Right lobe of liver (tissue), 6 donors: ENCODE data around the gene TSC22D3. TPM values are rescaled to one million over a fixed set of nuclear protein-coding genes. Genes with fewer than 3 reads are reported as not detected.

Source experiments
- ATAC-seq, 4 donors: fragments of 200-7000 bp; cut with Tn5 transposase; one replicate each; pipeline ENCODE4 v1.9.1; 2020; ENCODE audit warnings: mild to moderate bottlenecking in 4 of 4, moderate library complexity in 4 of 4
- DNase-seq, 3 donors: peaks; one replicate each; pipeline ENCODE4 v3.0.0-alpha.2; 2020
- H3K27ac ChIP-seq, 3 donors: fragments of 200-600 bp; one replicate each; pipeline ENCODE4 v1.8.0; 2022
- H3K27me3 ChIP-seq, 2 donors: fragments of 200-600 bp; one replicate each; pipeline ENCODE4 v1.8.0; 2022
- H3K36me3 ChIP-seq, 4 donors: fragments of 200-600 bp; sonication (generic) in 1 of 4; one replicate each; pipeline versions ENCODE4 v1.5.1 to v1.8.0; 2017 to 2022; ENCODE audit warnings: control low read depth in 1 of 4
- H3K4me1 ChIP-seq, 4 donors: fragments of 200-600 bp; sonication (generic) in 1 of 4; one replicate each; pipeline versions ENCODE4 v1.5.1 to v1.8.0; 2017 to 2022; ENCODE audit warnings: control low read depth in 1 of 4
- H3K4me3 ChIP-seq, 3 donors: fragments of 200-600 bp; one replicate each; pipeline ENCODE4 v1.8.0; 2022
- H3K9me3 ChIP-seq, 4 donors: fragments of 200-600 bp; sonication (generic) in 1 of 4; one replicate each; pipeline versions ENCODE4 v1.5.1 to v1.8.0; 2017 to 2022; ENCODE audit warnings: control low read depth in 1 of 4
- CTCF ChIP-seq, 4 donors: fragments of 200-600 bp in 3 of 4; fragments of 450-650 bp in 1 of 4; IDR thresholded peaks; one replicate each; pipeline versions ENCODE4 v1.5.1 to v1.8.0; 2016 to 2022; ENCODE audit warnings: antibody characterized with exemption in 4 of 4, mild to moderate bottlenecking in 2 of 4
- POLR2A ChIP-seq: fragments of 450-650 bp; IDR thresholded peaks from one replicate; pipeline ENCODE4 v1.6.1; 2017; ENCODE audit warnings: antibody characterized with exemption, mild to moderate bottlenecking
- WGBS: methylation state at CpG from one replicate; pipeline ENCODE4 v1.1.6; 2018; ENCODE audit warnings: low coverage, low lambda C conversion rate; ENCODE audit not compliant: insufficient coverage; ENCODE audit errors: missing lambda C conversion rate; 5-methylcytosine and 5-hydroxymethylcytosine counted together
- intact Hi-C, 2 donors: fragments of 100-400 bp; cut with DNase I; formaldehyde crosslinking; loops; one replicate each; pipeline versions ENCODE4 v1.11.2 to v1.14.1; 2022
- total RNA-seq, 6 experiments: library from RNA; depleted of rRNA in 2 of 6; stranded (reverse); fragments of >200 nt in 2 of 6; fragmentation: NEBNext Ultra II Directional in 3 of 6; extraction: Animal tissue kit (Norgen Biotek cat#: 25700) in 3 of 6; gene quantifications; one replicate each; pipeline versions ENCODE4 v1.1.0 to v1.2.4, GENCODE V29; 2016 to 2023
- donor health status: DM: no; HTN: yes; CAD: no.
- donor health status: DM: no; HTN: no; CAD: no.
- donor health status: DM: no; HTN: no; CAD: no.
- donor health status: DM: no; HTN: yes; CAD: no.
- donor health status: DM: no; HTN: yes; CAD: no.

TSC22D3 gene
- total RNA-seq, 6 experiments from 2014 or later, result 7.4 to 118 (median 60.3) TPM

- 79% methylated on average over 3 of the region's 5 CpGs for WGBS
- peaks cover 0 to 37% (median 18%) of the 10 kb centered on the region in 4 donors for H3K4me1 ChIP-seq
- no peaks in the 10 kb centered on the region for H3K27me3 ChIP-seq
- H3K4me3 ChIP-seq, result no peak overlapping the region
- peak in 1 of 4 donors; percentile 17 for TF ChIP-seq CTCF (IDR thresholded peaks at IDR 0.05)
- no peak for TF ChIP-seq POLR2A
- no peaks in the 10 kb centered on the region for H3K9me3 ChIP-seq
- peak in 3 of 4 donors; percentile 42 to 62 (median 49) for ATAC-seq
- H3K27ac ChIP-seq, result peak overlapping the region in 2 of 3 donors; percentile 87 to 88
- H3K36me3 ChIP-seq, result no peaks in the 10 kb centered on the region
- peak in 2 of 3 donors; percentile 82 for DNase-seq
- intact Hi-C loops, result no loop called here
Observed at GRCh38 chrX:107738272-107738671, 37.3 kb downstream of the TSC22D3 start.

GRCh38 chrX:107736781-107737531 is 38.6 kb downstream of the TSC22D3 start:
- peak; percentile 40 to 70 (median 66) for ATAC-seq

GRCh38 chrX:107734646-107735045 is 40.9 kb downstream of the TSC22D3 start:
- H3K27ac ChIP-seq, result no peak overlapping the region
- intact Hi-C loops, result no loop called here
- WGBS, result 55% methylated on average over 3 of the region's 3 CpGs
- no peaks in the 10 kb centered on the region for H3K36me3 ChIP-seq
- peaks cover 0 to 37% (median 11%) of the 10 kb centered on the region in 4 donors for H3K4me1 ChIP-seq
- ATAC-seq, result no peak
- no peak for DNase-seq
- no peaks in the 10 kb centered on the region for H3K9me3 ChIP-seq
- TF ChIP-seq POLR2A (no peak), CTCF (IDR thresholded peaks at IDR 0.05) (no peak)
- H3K4me3 ChIP-seq, result no peak overlapping the region
- no peaks in the 10 kb centered on the region for H3K27me3 ChIP-seq

More at GRCh38 chrX:107736781-107737531, 38.6 kb downstream of the TSC22D3 start:
- Histone ChIP-seq H3K27me3 (no peaks in the 10 kb centered on the region), H3K27ac (peak overlapping the region; percentile 31 to 88 (median 87)), H3K4me1 (peaks cover 0 to 29% (median 11%) of the 10 kb centered on the region in 4 donors), H3K4me3 (no peak overlapping the region), H3K36me3 (no peaks in the 10 kb centered on the region), H3K9me3 (no peaks in the 10 kb centered on the region)
- WGBS, result 24% methylated on average over 6 of the region's 8 CpGs
- DNase-seq, result peak in 2 of 3 donors; percentile 80 to 82
- intact Hi-C loops, result no loop called here
- no peak for TF ChIP-seq CTCF (IDR thresholded peaks at IDR 0.05)
- peak; percentile 35 for TF ChIP-seq POLR2A

GRCh38 chrX:107733686-107734085 is 41.9 kb downstream of the TSC22D3 start:
- Histone ChIP-seq H3K27me3 (no peaks in the 10 kb centered on the region), H3K4me1 (peaks cover 0 to 43% (median 14%) of the 10 kb centered on the region in 4 donors), H3K9me3 (no peaks in the 10 kb centered on the region), H3K27ac (no peak overlapping the region), H3K36me3 (no peaks in the 10 kb centered on the region), H3K4me3 (no peak overlapping the region)
- intact Hi-C loops, result no loop called here
- ATAC-seq (no peak), DNase-seq (no peak)
- 87% methylated on average over 4 of the region's 4 CpGs for WGBS
- TF ChIP-seq POLR2A (no peak), CTCF (IDR thresholded peaks at IDR 0.05) (no peak)
